ENCODE data around the gene KRTAP5-11.

GRCh38 chr11:71574418-71574817, 8.3 kb downstream of the KRTAP5-11 start:
- TF ChIP-seq BHLHE40 (IDR thresholded peaks at IDR 0.05; ENCODE audit: borderline replicate concordance): no peak
- no peak for TF ChIP-seq ZNF384 (IDR thresholded peaks at IDR 0.05)
- no peak for TF ChIP-seq PKNOX1 (IDR thresholded peaks at IDR 0.05)
- TF ChIP-seq ARNT (IDR thresholded peaks at IDR 0.05): no peak
- TF ChIP-seq FOXA1 (IDR thresholded peaks at IDR 0.05): no peak
- no peak for TF ChIP-seq TARDBP (IDR thresholded peaks at IDR 0.05)
- no peak for TF ChIP-seq ELF4 (IDR thresholded peaks at IDR 0.05)
- TF ChIP-seq NFRKB (IDR thresholded peaks at IDR 0.05): no peak
- no peak for TF ChIP-seq LEF1 (IDR thresholded peaks at IDR 0.05; ENCODE audit: borderline replicate concordance)
- no peak for TF ChIP-seq L3MBTL2 (conservative IDR thresholded peaks at IDR 0.05)
